WTC11 (cell line): ENCODE results near the gene OR2T12. TPM values are rescaled to one million over a fixed set of nuclear protein-coding genes. Genes with fewer than 3 reads are reported as not detected.
"Not testable (repeated sequence)": the region's sequence is repeated elsewhere in the genome, so short reads cannot be mapped to it uniquely, and the experiment has no call there.

Experiments used
- ATAC-seq: fragments of 200-7000 bp; cut with Tn5 transposase; 2 replicates; pipeline ENCODE4 v1.10.0; 2021; ENCODE audit warnings: mild to moderate bottlenecking, moderate library complexity
- CTCF ChIA-PET: fragments of 300-600 bp; sonication (Branson Sonifier 250); formaldehyde crosslinking; loops from one replicate; lab custom pipeline; 2021; ENCODE audit warnings: antibody characterized with exemption; lab: Charles Lee
- POLR2A ChIA-PET: fragments of 350-600 bp; sonication (Branson Sonifier 250); formaldehyde crosslinking; loops from one replicate; lab custom pipeline; 2021; ENCODE audit warnings: antibody characterized with exemption; lab: Charles Lee
- DNase-seq: peaks from one replicate; pipeline ENCODE4 v3.0.0; 2021; ENCODE audit warnings: low spot score
- H3K27ac Mint-ChIP-seq: 2 replicates; pipeline ENCODE4 v1.8.0; 2021; ENCODE audit warnings: mixed read lengths
- H3K27me3 Mint-ChIP-seq: 2 replicates; pipeline ENCODE4 v1.8.0; 2021; ENCODE audit warnings: low read depth, mild to moderate bottlenecking, moderate library complexity, mixed read lengths
- H3K36me3 Mint-ChIP-seq: 2 replicates; pipeline ENCODE4 v1.8.0; 2021; ENCODE audit warnings: mixed read lengths
- H3K4me1 Mint-ChIP-seq: 2 replicates; pipeline ENCODE4 v1.8.0; 2022; ENCODE audit warnings: mixed read lengths
- H3K4me3 Mint-ChIP-seq: 2 replicates; pipeline ENCODE4 v1.8.0; 2021; ENCODE audit warnings: mild to moderate bottlenecking, moderate library complexity, mixed read lengths
- H3K9me3 Mint-ChIP-seq: 2 replicates; pipeline ENCODE4 v1.8.0; 2021; ENCODE audit warnings: mixed read lengths
- ESRRA ChIP-seq: sonication (generic); formaldehyde crosslinking; IDR thresholded peaks from 2 replicates; pipeline ENCODE4 v1.8.1; 2022; ENCODE audit warnings: mild to moderate bottlenecking, missing genetic modification reagents, borderline replicate concordance
- ETV6 ChIP-seq: sonication (generic); formaldehyde crosslinking; IDR thresholded peaks from 2 replicates; pipeline ENCODE4 v1.8.1; 2022; ENCODE audit warnings: mild to moderate bottlenecking, missing genetic modification reagents
- FOXK1 ChIP-seq: sonication (generic); formaldehyde crosslinking; IDR thresholded peaks from 2 replicates; pipeline ENCODE4 v1.8.0; 2022; ENCODE audit warnings: mild to moderate bottlenecking, moderate library complexity, missing genetic modification reagents
- FOXP1 ChIP-seq: sonication (generic); formaldehyde crosslinking; IDR thresholded peaks from 2 replicates; pipeline ENCODE4 v1.8.0; 2022; ENCODE audit warnings: missing genetic modification reagents, mild to moderate bottlenecking, moderate library complexity, borderline replicate concordance
- HMGA2 ChIP-seq: fragments of 250-450 bp; sonication (Bioruptor Pico); IDR thresholded peaks from 2 replicates; pipeline ENCODE4 v1.4.0; 2021; ENCODE audit warnings: mild to moderate bottlenecking, moderate library complexity
- KAT7 ChIP-seq: sonication (generic); formaldehyde crosslinking; IDR thresholded peaks from 2 replicates; pipeline ENCODE4 v1.8.1; 2023; ENCODE audit warnings: missing genetic modification reagents, mild to moderate bottlenecking, borderline replicate concordance
- MLX ChIP-seq: sonication (generic); formaldehyde crosslinking; IDR thresholded peaks from 2 replicates; pipeline ENCODE4 v1.8.1; 2023; ENCODE audit warnings: mild to moderate bottlenecking, missing genetic modification reagents, moderate library complexity
- NFE2L1 ChIP-seq: sonication (generic); formaldehyde crosslinking; IDR thresholded peaks from 2 replicates; pipeline ENCODE4 v1.8.1; 2023; ENCODE audit warnings: missing genetic modification reagents
- PRRX2 ChIP-seq: fragments of 250-450 bp; sonication (Bioruptor Pico); IDR thresholded peaks from 2 replicates; pipeline ENCODE4 v1.8.0; 2021; ENCODE audit warnings: mild to moderate bottlenecking
- SMAD3 ChIP-seq: sonication (generic); formaldehyde crosslinking; IDR thresholded peaks from 2 replicates; pipeline ENCODE4 v1.8.0; 2022; ENCODE audit warnings: missing genetic modification reagents, mild to moderate bottlenecking, borderline replicate concordance
- SMAD4 ChIP-seq: sonication (generic); formaldehyde crosslinking; IDR thresholded peaks from 2 replicates; pipeline ENCODE4 v1.8.0; 2022; ENCODE audit warnings: mild to moderate bottlenecking, missing genetic modification reagents
- SOX15 ChIP-seq: fragments of 250-450 bp; sonication (Bioruptor Pico); IDR thresholded peaks from 2 replicates; pipeline ENCODE4 v1.9.0; 2021; ENCODE audit warnings: mild to moderate bottlenecking
- TCF7 ChIP-seq: sonication (generic); formaldehyde crosslinking; IDR thresholded peaks from 2 replicates; pipeline ENCODE4 v1.8.0; 2022; ENCODE audit warnings: mild to moderate bottlenecking, low read depth, missing genetic modification reagents, moderate library complexity
- USF1 ChIP-seq: sonication (generic); formaldehyde crosslinking; IDR thresholded peaks from 2 replicates; pipeline ENCODE4 v1.8.0; 2022; ENCODE audit warnings: mild to moderate bottlenecking, missing genetic modification reagents
- ZNF232 ChIP-seq: sonication (generic); formaldehyde crosslinking; IDR thresholded peaks from 2 replicates; pipeline ENCODE4 v1.8.0; 2022; ENCODE audit warnings: mild to moderate bottlenecking, missing genetic modification reagents
- ZNF281 ChIP-seq: sonication (generic); formaldehyde crosslinking; IDR thresholded peaks from 2 replicates; pipeline ENCODE4 v1.8.0; 2023; ENCODE audit warnings: mild to moderate bottlenecking, missing genetic modification reagents
- ZNF671 ChIP-seq: fragments of 250-450 bp; sonication (Bioruptor Pico); IDR thresholded peaks from 2 replicates; pipeline ENCODE4 v1.8.0; 2021; ENCODE audit warnings: mild to moderate bottlenecking
- total RNA-seq: library from RNA; stranded (reverse); gene quantifications from 3 replicates; pipeline ENCODE4 v1.2.3, GENCODE V29; 2021
- TF ChIP-seq, protein P1 (sequence below): sonication (generic); formaldehyde crosslinking; IDR thresholded peaks from 2 replicates; pipeline ENCODE4 v1.8.1; 2022; ENCODE audit warnings: low read depth, mild to moderate bottlenecking, moderate library complexity, missing genetic modification reagents, borderline replicate concordance
- TF ChIP-seq, protein P2 (sequence below): sonication (generic); formaldehyde crosslinking; IDR thresholded peaks from 2 replicates; pipeline ENCODE4 v1.8.1; 2023; ENCODE audit warnings: mild to moderate bottlenecking, missing genetic modification reagents, moderate library complexity
- TF ChIP-seq, protein P3 (sequence below): sonication (generic); formaldehyde crosslinking; IDR thresholded peaks from 2 replicates; pipeline ENCODE4 v1.8.1; 2023; ENCODE audit warnings: mild to moderate bottlenecking, moderate library complexity, missing genetic modification reagents

The OR2T12 gene
- total RNA-seq, 1 experiment from 2014 or later = not detected

DNA sequence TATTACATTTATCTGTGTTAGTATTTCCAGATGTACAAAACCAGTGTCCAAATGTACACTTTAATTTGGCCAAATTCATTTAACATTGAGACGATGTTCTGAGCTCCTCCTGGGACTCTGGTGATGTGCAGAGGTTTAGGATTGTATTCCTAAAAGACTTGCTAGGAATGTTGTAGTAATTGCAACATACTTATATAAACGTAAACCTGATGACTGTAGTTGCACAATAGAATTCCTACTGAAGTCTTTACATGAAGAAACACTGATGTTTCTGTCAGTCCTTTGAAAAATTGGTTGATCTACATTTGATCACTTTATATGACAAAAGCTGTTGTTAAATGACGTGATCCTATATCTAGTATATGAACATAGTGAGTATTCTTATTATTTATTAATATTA, 40.2 kb upstream of the OR2T12 start:
- ChIA-PET POLR2A (no interaction called here), CTCF (no interaction called here)
- H3K9me3 Mint-ChIP-seq = peaks cover 82% of the 10 kb centered on the region
- ATAC-seq (no peak), DNase-seq (no peak)
- no peak overlapping the region for H3K4me3 Mint-ChIP-seq
- H3K27ac Mint-ChIP-seq = no peak overlapping the region
- TF ChIP-seq SMAD4 (CRISPR knock-in tag) = no peak
- TF ChIP-seq ZNF281 (CRISPR knock-in tag) = no peak
- TF ChIP-seq USF1 = no peak
- peaks cover 49% of the 10 kb centered on the region for H3K36me3 Mint-ChIP-seq
- peaks cover 6% of the 10 kb centered on the region for H3K27me3 Mint-ChIP-seq
- no peaks in the 10 kb centered on the region for H3K4me1 Mint-ChIP-seq

DNA sequence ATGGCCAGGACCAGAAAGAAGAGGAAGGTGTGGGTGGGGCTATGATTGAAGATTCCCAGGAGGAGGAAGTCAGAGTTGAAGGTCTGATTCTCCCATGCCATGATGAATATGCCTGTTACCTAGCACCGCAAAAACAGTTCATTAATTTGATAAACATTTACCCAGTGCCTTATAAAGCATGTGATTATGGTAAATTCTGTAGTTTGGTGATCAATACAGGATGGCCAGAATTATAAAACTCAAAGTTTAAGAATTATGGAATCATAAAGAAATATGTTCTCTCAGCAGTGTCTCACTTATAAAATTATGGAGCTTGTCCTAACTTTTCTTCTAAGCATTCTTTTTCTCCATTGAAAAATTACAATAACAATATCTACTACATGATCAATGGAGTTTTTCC, 21.2 kb upstream of the OR2T12 start, which contains the start of gene OR2M7:
OR2M7 (minus strand) TSS at position 101 of the 400 bp plus-strand sequence; CDS start at position 101, 0 bp downstream.
- ChIA-PET CTCF (no interaction called here), POLR2A (no interaction called here)
- peaks cover 6% of the 10 kb centered on the region; the same call in 1 of the 2 replicates for H3K27me3 Mint-ChIP-seq
- DNase-seq = no peak
- TF ChIP-seq TCF7 (CRISPR knock-in tag) (no peak), NFE2L1 (CRISPR knock-in tag) (no peak)
- TF ChIP-seq, protein P1, sequence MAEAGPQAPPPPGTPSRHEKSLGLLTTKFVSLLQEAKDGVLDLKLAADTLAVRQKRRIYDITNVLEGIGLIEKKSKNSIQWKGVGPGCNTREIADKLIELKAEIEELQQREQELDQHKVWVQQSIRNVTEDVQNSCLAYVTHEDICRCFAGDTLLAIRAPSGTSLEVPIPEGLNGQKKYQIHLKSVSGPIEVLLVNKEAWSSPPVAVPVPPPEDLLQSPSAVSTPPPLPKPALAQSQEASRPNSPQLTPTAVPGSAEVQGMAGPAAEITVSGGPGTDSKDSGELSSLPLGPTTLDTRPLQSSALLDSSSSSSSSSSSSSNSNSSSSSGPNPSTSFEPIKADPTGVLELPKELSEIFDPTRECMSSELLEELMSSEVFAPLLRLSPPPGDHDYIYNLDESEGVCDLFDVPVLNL (CRISPR knock-in tag) = no peak
- H3K27ac Mint-ChIP-seq = no peak within 1 kb of the TSS
- H3K4me1 Mint-ChIP-seq = no peaks in the 10 kb centered on the region
- H3K9me3 Mint-ChIP-seq = peaks cover 88% of the 10 kb centered on the region
- H3K36me3 Mint-ChIP-seq = peaks cover 76% of the 10 kb centered on the region
- no peak for ATAC-seq
- H3K4me3 Mint-ChIP-seq = no peak within 1 kb of the TSS

DNA sequence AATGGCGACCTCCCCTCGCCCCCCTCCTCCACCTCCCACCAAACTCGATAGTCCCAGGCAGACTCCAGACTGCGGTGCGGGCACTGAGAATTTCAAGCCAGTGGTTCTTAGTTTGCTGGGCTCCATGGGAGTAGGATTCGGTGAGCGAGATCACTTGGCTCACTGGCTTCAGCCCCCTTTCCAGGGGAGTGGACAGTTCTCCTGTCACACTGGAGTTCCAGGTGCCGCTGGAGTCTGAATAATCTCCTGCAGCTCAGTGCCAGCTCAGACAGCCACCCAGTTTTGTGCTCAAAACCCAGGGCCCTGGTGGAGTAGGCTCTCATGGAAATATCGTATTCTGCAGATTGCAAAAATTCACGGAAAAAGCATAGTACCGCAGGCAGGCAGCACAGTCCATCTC, 13.6 kb upstream of the OR2T12 start:
- no peak for DNase-seq
- Mint-ChIP-seq H3K27me3 (peaks cover 19% of the 10 kb centered on the region), H3K36me3 (peaks cover 84% of the 10 kb centered on the region), H3K27ac (no peak overlapping the region), H3K4me3 (no peak overlapping the region), H3K9me3 (peaks cover 91% of the 10 kb centered on the region), H3K4me1 (no peaks in the 10 kb centered on the region)
- ChIA-PET POLR2A (no interaction called here), CTCF (no interaction called here)
- no peak for ATAC-seq
- no peak for TF ChIP-seq KAT7 (CRISPR knock-in tag)
- TF ChIP-seq SOX15 (CRISPR knock-in tag) = no peak
- TF ChIP-seq, protein P2, sequence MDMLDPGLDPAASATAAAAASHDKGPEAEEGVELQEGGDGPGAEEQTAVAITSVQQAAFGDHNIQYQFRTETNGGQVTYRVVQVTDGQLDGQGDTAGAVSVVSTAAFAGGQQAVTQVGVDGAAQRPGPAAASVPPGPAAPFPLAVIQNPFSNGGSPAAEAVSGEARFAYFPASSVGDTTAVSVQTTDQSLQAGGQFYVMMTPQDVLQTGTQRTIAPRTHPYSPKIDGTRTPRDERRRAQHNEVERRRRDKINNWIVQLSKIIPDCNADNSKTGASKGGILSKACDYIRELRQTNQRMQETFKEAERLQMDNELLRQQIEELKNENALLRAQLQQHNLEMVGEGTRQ (CRISPR knock-in tag) = no peak
- TF ChIP-seq ZNF232 (CRISPR knock-in tag) = no peak
- TF ChIP-seq FOXK1 = no peak
- no peak for TF ChIP-seq MLX (CRISPR knock-in tag)
- TF ChIP-seq, protein P3, sequence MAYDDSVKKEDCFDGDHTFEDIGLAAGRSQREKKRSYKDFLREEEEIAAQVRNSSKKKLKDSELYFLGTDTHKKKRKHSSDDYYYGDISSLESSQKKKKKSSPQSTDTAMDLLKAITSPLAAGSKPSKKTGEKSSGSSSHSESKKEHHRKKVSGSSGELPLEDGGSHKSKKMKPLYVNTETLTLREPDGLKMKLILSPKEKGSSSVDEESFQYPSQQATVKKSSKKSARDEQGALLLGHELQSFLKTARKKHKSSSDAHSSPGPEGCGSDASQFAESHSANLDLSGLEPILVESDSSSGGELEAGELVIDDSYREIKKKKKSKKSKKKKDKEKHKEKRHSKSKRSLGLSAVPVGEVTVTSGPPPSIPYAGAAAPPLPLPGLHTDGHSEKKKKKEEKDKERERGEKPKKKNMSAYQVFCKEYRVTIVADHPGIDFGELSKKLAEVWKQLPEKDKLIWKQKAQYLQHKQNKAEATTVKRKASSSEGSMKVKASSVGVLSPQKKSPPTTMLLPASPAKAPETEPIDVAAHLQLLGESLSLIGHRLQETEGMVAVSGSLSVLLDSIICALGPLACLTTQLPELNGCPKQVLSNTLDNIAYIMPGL (CRISPR knock-in tag) = no peak
- TF ChIP-seq FOXP1 (CRISPR knock-in tag) = no peak
- no peak for TF ChIP-seq ESRRA (CRISPR knock-in tag)
- no peak for TF ChIP-seq SMAD3 (CRISPR knock-in tag)
- no peak for TF ChIP-seq HMGA2 (CRISPR knock-in tag)
- no peak for TF ChIP-seq ETV6 (CRISPR knock-in tag)
- no peak for TF ChIP-seq PRRX2 (CRISPR knock-in tag)
- no peak for TF ChIP-seq ZNF671

GRCh38 chr1:248306740-248307139, 3.5 kb upstream of the OR2T12 start:
- POLR2A ChIA-PET, ATAC-seq, H3K4me1 Mint-ChIP-seq, H3K27ac Mint-ChIP-seq, H3K4me3 Mint-ChIP-seq, CTCF ChIA-PET, DNase-seq, H3K27me3 Mint-ChIP-seq: not testable (repeated sequence)
- Mint-ChIP-seq H3K36me3 (peaks cover 59% of the 10 kb centered on the region), H3K9me3 (peaks cover 77% of the 10 kb centered on the region)
